HEK293 (cell line): Measurements from ENCODE around the gene PDZD2.

Source experiments
- CTCF ChIA-PET: fragments of 350-600 bp; formaldehyde crosslinking; extraction: SDS; loops from one replicate; lab custom pipeline; 2021; ENCODE audit warnings: antibody characterized with exemption; lab: Yijun Ruan, JAX
- POLR2A ChIA-PET: fragments of 300-600 bp; formaldehyde crosslinking; extraction: SDS; loops from one replicate; lab custom pipeline; 2020; ENCODE audit warnings: antibody characterized with exemption, inconsistent platforms; lab: Yijun Ruan, JAX
- H3K27ac ChIP-seq: fragments of 200-500 bp; sonication (Bioruptor generic); 2 replicates; pipeline ENCODE4 v1.5.1; 2014; ENCODE audit warnings: low read depth, low read length, control low read depth, inconsistent platforms; ENCODE audit errors: extremely low read depth
- H3K36me3 ChIP-seq, 2 experiments: fragments of 200-500 bp in 1 of 2; sonication (Bioruptor generic) in 1 of 2; 1 replicate in 1 of 2; 2 replicates in 1 of 2; pipeline ENCODE4 v1.5.1; 2014 to 2017; ENCODE audit warnings: inconsistent platforms in 2 of 2, low read length in 2 of 2; ENCODE audit not compliant: control insufficient read depth in 2 of 2, insufficient read depth in 1 of 2
- H3K4me1 ChIP-seq: fragments of 200-500 bp; sonication (Bioruptor generic); 2 replicates; pipeline ENCODE4 v1.5.1; 2014; ENCODE audit warnings: mild to moderate bottlenecking, low read length, inconsistent platforms; ENCODE audit not compliant: control insufficient read depth, insufficient read depth
- H3K4me3 ChIP-seq: 2 replicates; pipeline ENCODE4 v1.5.1; 2011; ENCODE audit warnings: low read depth, mild to moderate bottlenecking, control low read depth, low read length, moderate library complexity
- H3K9me3 ChIP-seq: fragments of 200-500 bp; sonication (Bioruptor generic); 2 replicates; pipeline ENCODE4 v1.5.1; 2014; ENCODE audit warnings: low read depth, low read length, inconsistent platforms; ENCODE audit not compliant: control insufficient read depth, insufficient read depth
- GFI1B ChIP-seq: fragments of 450-650 bp; formaldehyde crosslinking; IDR thresholded peaks from 2 replicates; pipeline ENCODE4 v1.5.1; 2016; ENCODE audit warnings: missing biosample characterization, missing genetic modification characterization
- HOXA7 ChIP-seq: sonication (generic); formaldehyde crosslinking; IDR thresholded peaks from 2 replicates; pipeline ENCODE4 v1.8.1; 2022; ENCODE audit warnings: missing genetic modification reagents, borderline replicate concordance
- MYNN ChIP-seq: fragments of 450-650 bp; formaldehyde crosslinking; IDR thresholded peaks from 2 replicates; pipeline ENCODE4 v1.5.1; 2016; ENCODE audit warnings: missing biosample characterization, missing genetic modification characterization, borderline replicate concordance
- PBX3 ChIP-seq: sonication (generic); formaldehyde crosslinking; IDR thresholded peaks from 2 replicates; pipeline ENCODE4 v1.8.1; 2022; ENCODE audit warnings: mild to moderate bottlenecking, moderate library complexity, missing genetic modification reagents
- ZFP37 ChIP-seq: fragments of 450-650 bp; formaldehyde crosslinking; IDR thresholded peaks from 2 replicates; pipeline ENCODE4 v1.5.1; 2016; ENCODE audit warnings: missing biosample characterization, missing genetic modification characterization
- ZFP41 ChIP-seq: fragments of 450-650 bp; formaldehyde crosslinking; IDR thresholded peaks from 2 replicates; pipeline ENCODE4 v1.5.1; 2016; ENCODE audit warnings: missing biosample characterization, missing genetic modification characterization, borderline replicate concordance
- ZNF114 ChIP-seq: fragments of 450-650 bp; formaldehyde crosslinking; IDR thresholded peaks from 2 replicates; pipeline ENCODE4 v1.5.0; 2017; ENCODE audit warnings: missing biosample characterization, missing genetic modification characterization
- ZNF132 ChIP-seq: fragments of 450-650 bp; formaldehyde crosslinking; IDR thresholded peaks from 2 replicates; pipeline ENCODE4 v1.5.1; 2017; ENCODE audit warnings: missing biosample characterization, missing genetic modification characterization, borderline replicate concordance
- ZNF157 ChIP-seq: fragments of 450-650 bp; formaldehyde crosslinking; IDR thresholded peaks from 2 replicates; pipeline ENCODE4 v1.5.1; 2016; ENCODE audit warnings: missing biosample characterization, missing genetic modification characterization
- ZNF280C ChIP-seq: fragments of 450-650 bp; formaldehyde crosslinking; IDR thresholded peaks from 2 replicates; pipeline ENCODE4 v1.5.1; 2016; ENCODE audit warnings: missing biosample characterization, missing genetic modification characterization
- ZNF302 ChIP-seq: fragments of 450-650 bp; formaldehyde crosslinking; IDR thresholded peaks from 2 replicates; pipeline ENCODE4 v1.5.1; 2016; ENCODE audit warnings: missing biosample characterization, missing genetic modification characterization, low read depth
- ZNF366 ChIP-seq: fragments of 450-650 bp; formaldehyde crosslinking; conservative IDR thresholded peaks from 2 replicates; pipeline ENCODE4 v1.5.1; 2016; ENCODE audit warnings: missing biosample characterization, missing genetic modification characterization
- ZNF398 ChIP-seq: fragments of 450-650 bp; formaldehyde crosslinking; IDR thresholded peaks from 2 replicates; pipeline ENCODE4 v1.5.1; 2017; ENCODE audit warnings: missing biosample characterization, missing genetic modification characterization
- ZNF529 ChIP-seq: fragments of 450-650 bp; formaldehyde crosslinking; IDR thresholded peaks from 2 replicates; pipeline ENCODE4 v1.5.1; 2017; ENCODE audit warnings: missing genetic modification characterization, missing biosample characterization; ENCODE audit not compliant: insufficient replicate concordance
- ZNF549 ChIP-seq: fragments of 450-650 bp; IDR thresholded peaks from 2 replicates; pipeline ENCODE4 v1.5.1; 2018; ENCODE audit warnings: missing biosample characterization, missing genetic modification characterization, mild to moderate bottlenecking, inconsistent platforms, moderate library complexity
- ZNF571 ChIP-seq: fragments of 450-650 bp; formaldehyde crosslinking; IDR thresholded peaks from 2 replicates; pipeline ENCODE4 v1.5.0; 2017; ENCODE audit warnings: missing biosample characterization, missing genetic modification characterization
- ZNF629 ChIP-seq: fragments of 450-650 bp; formaldehyde crosslinking; IDR thresholded peaks from 2 replicates; pipeline ENCODE4 v1.5.1; 2017; ENCODE audit warnings: missing biosample characterization, missing genetic modification characterization
- ZNF658 ChIP-seq: fragments of 450-650 bp; formaldehyde crosslinking; IDR thresholded peaks from 2 replicates; pipeline ENCODE4; 2016; ENCODE audit warnings: missing biosample characterization, missing genetic modification characterization
- ZNF701 ChIP-seq: fragments of 450-650 bp; formaldehyde crosslinking; IDR thresholded peaks from 2 replicates; pipeline ENCODE4 v1.5.1; 2016; ENCODE audit warnings: missing biosample characterization, missing genetic modification characterization
- ZNF747 ChIP-seq: fragments of 450-650 bp; formaldehyde crosslinking; IDR thresholded peaks from 2 replicates; pipeline ENCODE4 v1.5.1; 2016; ENCODE audit warnings: missing biosample characterization, missing genetic modification characterization
- ZNF791 ChIP-seq: fragments of 450-650 bp; formaldehyde crosslinking; IDR thresholded peaks from 2 replicates; pipeline ENCODE4 v1.5.1; 2016; ENCODE audit warnings: missing biosample characterization, missing genetic modification characterization
- ZNF792 ChIP-seq: fragments of 450-650 bp; formaldehyde crosslinking; IDR thresholded peaks from 2 replicates; pipeline ENCODE4 v1.5.1; 2016; ENCODE audit warnings: missing biosample characterization, missing genetic modification characterization
- TF ChIP-seq, protein P1 (sequence below): fragments of 450-650 bp; IDR thresholded peaks from 2 replicates; pipeline ENCODE4 v1.5.1; 2018; ENCODE audit warnings: missing biosample characterization, mild to moderate bottlenecking, missing genetic modification characterization

Gene PDZD2

DNA sequence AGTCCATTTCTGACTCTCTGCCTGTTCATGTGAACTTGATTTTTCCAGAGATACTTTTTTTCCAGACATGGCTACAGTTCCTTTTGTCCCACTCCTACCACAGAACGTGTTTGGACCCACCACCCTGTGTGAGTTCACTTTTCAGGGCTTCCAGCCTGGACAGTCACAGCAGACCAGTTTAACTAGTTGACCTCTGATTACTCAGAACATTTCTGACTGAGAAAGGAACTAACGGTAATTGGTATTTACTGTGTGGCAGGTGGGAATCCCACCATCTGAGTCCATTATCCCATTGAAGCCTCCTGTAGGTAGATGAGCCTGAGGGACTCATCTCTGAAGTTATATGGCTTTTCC, 325.1 kb downstream of the PDZD2 start (continued):
- TF ChIP-seq ZNF529: no peak
- no peak for TF ChIP-seq ZNF549 (tag by site-specific recombination)
- TF ChIP-seq ZNF132 (tag by site-specific recombination): no peak
- TF ChIP-seq, protein P1, sequence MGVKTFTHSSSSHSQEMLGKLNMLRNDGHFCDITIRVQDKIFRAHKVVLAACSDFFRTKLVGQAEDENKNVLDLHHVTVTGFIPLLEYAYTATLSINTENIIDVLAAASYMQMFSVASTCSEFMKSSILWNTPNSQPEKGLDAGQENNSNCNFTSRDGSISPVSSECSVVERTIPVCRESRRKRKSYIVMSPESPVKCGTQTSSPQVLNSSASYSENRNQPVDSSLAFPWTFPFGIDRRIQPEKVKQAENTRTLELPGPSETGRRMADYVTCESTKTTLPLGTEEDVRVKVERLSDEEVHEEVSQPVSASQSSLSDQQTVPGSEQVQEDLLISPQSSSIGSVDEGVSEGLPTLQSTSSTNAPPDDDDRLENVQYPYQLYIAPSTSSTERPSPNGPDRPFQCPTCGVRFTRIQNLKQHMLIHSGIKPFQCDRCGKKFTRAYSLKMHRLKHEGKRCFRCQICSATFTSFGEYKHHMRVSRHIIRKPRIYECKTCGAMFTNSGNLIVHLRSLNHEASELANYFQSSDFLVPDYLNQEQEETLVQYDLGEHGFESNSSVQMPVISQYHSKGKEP (tag by site-specific recombination): no peak

- Histone ChIP-seq H3K36me3 (no peaks in the 10 kb centered on the region), H3K4me1 (no peaks in the 10 kb centered on the region), H3K4me3 (no peak overlapping the region), H3K9me3 (no peaks in the 10 kb centered on the region), H3K27ac (no peak overlapping the region)
- ChIA-PET CTCF (interaction anchor here (0.6 to 1.0 kb wide), 3 partner anchors 13 to 456 kb away, joined by 3 to 5 read pairs (median 5); no protein-coding TSS in a partner anchor), POLR2A (no interaction called here)
- no peak for TF ChIP-seq ZNF658
- no peak for TF ChIP-seq ZNF701 (tag by site-specific recombination)
- TF ChIP-seq GFI1B: no peak
- no peak for TF ChIP-seq ZNF792
- no peak for TF ChIP-seq ZNF114
- no peak for TF ChIP-seq ZNF571
Observed at GRCh38 chr5:31965227-31965626, 326.3 kb downstream of the PDZD2 start.

DNA sequence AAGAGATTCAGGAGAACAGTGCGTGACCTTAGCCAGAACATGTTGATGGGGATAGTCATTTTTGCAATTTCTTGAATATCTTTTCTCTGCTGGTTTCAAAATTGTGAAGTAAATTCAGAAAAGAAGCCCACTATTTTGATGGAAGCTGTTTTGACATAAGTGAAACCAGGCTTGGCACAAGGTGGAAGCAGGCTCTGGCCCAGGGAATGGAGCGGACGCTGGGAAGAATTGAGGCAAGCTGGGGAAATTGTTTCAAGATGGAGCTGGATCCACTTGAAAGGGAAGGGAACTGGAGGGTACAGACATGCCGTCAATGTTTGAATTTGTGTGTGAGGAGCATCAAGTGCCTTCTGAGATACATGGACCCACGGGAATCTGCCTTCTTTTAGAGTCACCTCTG, 328.0 kb downstream of the PDZD2 start:
- POLR2A ChIA-PET: no interaction called here
- CTCF ChIA-PET: interaction anchor here (0.6 kb wide), 1 partner anchor 613 kb away, joined by 3 read pairs; no protein-coding TSS in a partner anchor
- TF ChIP-seq ZNF302 (no peak), ZNF280C (no peak), ZFP37 (tag by site-specific recombination) (no peak), HOXA7 (CRISPR knock-in tag) (no peak), ZNF747 (tag by site-specific recombination) (no peak), ZNF701 (tag by site-specific recombination) (no peak), MYNN (tag by site-specific recombination) (no peak), PBX3 (CRISPR knock-in tag) (no peak), ZNF398 (tag by site-specific recombination) (no peak), ZNF629 (tag by site-specific recombination) (no peak), ZNF157 (tag by site-specific recombination) (no peak), ZNF791 (no peak), ZNF366 (tag by site-specific recombination) (no peak), ZFP41 (tag by site-specific recombination) (no peak)

More for the DNA sequence above, 328.0 kb downstream of the PDZD2 start:
- Histone ChIP-seq H3K27ac (no peak overlapping the region), H3K36me3 (no peaks in the 10 kb centered on the region), H3K4me3 (no peak overlapping the region), H3K9me3 (no peaks in the 10 kb centered on the region), H3K4me1 (no peaks in the 10 kb centered on the region)
